Neural cell (in vitro differentiated cells): ENCODE data around the gene STAC3. TPM values are rescaled to one million over a fixed set of nuclear protein-coding genes. Genes with fewer than 3 reads are reported as not detected.

Source experiments
- H2AFZ ChIP-seq: fragments of 200-600, 300-800 bp; sonication (generic), shearing (Covaris generic); 2 replicates; pipeline ENCODE4 v1.6.0; 2014; ENCODE audit warnings: low read depth, mild to moderate bottlenecking, antibody characterized with exemption, low read length, moderate library complexity
- H3F3A ChIP-seq: fragments of 200-600 bp; shearing (Covaris generic); 2 replicates; pipeline ENCODE4 v1.6.1; 2016; ENCODE audit warnings: mild to moderate bottlenecking, moderate library complexity, mixed read lengths, antibody characterized with exemption, low read length; ENCODE audit not compliant: insufficient read depth, poor library complexity, severe bottlenecking
- H3K27ac ChIP-seq: fragments of 200-600, 300-800 bp; sonication (generic), shearing (Covaris generic); 2 replicates; pipeline ENCODE4 v1.5.1; 2014; ENCODE audit warnings: mild to moderate bottlenecking, low read length, moderate library complexity
- H3K27me3 ChIP-seq: fragments of 300-800, 200-600 bp; sonication (generic), shearing (Covaris generic); 2 replicates; pipeline ENCODE4 v1.6.0; 2014; ENCODE audit warnings: mild to moderate bottlenecking, low read depth, low read length, moderate library complexity; ENCODE audit not compliant: insufficient read depth
- H3K36me3 ChIP-seq: fragments of 300-800, 200-600 bp; sonication (generic), shearing (Covaris generic); 2 replicates; pipeline ENCODE4 v1.5.1; 2014; ENCODE audit warnings: mild to moderate bottlenecking, antibody characterized with exemption, low read length, moderate library complexity; ENCODE audit not compliant: insufficient read depth
- H3K4me2 ChIP-seq: fragments of 300-800, 200-600 bp; sonication (generic), shearing (Covaris generic); 2 replicates; pipeline ENCODE4 v1.6.0; 2014; ENCODE audit warnings: mild to moderate bottlenecking, low read length
- H3K4me3 ChIP-seq: fragments of 300-800, 200-600 bp; sonication (generic), shearing (Covaris generic); 2 replicates; pipeline ENCODE4 v1.5.1; 2014; ENCODE audit warnings: mild to moderate bottlenecking, low read length, moderate library complexity
- H3K79me2 ChIP-seq: fragments of 200-600 bp; shearing (Covaris generic); replicated peaks from 2 replicates; pipeline ENCODE4 v1.6.0; 2014; ENCODE audit warnings: mild to moderate bottlenecking, low read length, moderate library complexity; ENCODE audit not compliant: insufficient read depth
- H3K9ac ChIP-seq: fragments of 300-800, 200-600 bp; sonication (generic), shearing (Covaris generic); 2 replicates; pipeline ENCODE4 v1.6.1; 2016; ENCODE audit warnings: mild to moderate bottlenecking, low read length, mixed read lengths
- H3K9me2 ChIP-seq: fragments of 200-600 bp; shearing (Covaris generic); 2 replicates; pipeline ENCODE4 v1.6.1; 2016; ENCODE audit warnings: mild to moderate bottlenecking, low read length, mixed read lengths; ENCODE audit not compliant: insufficient read depth
- H3K9me3 ChIP-seq: fragments of 200-600, 300-800 bp; sonication (generic), shearing (Covaris generic); 2 replicates; pipeline ENCODE4 v1.6.1; 2016; ENCODE audit warnings: mild to moderate bottlenecking, mixed run types, low read length, moderate library complexity, mixed read lengths
- H4K20me1 ChIP-seq: fragments of 200-600 bp; shearing (Covaris generic); 2 replicates; pipeline ENCODE4 v1.6.1; 2016; ENCODE audit warnings: mild to moderate bottlenecking, mixed run types; ENCODE audit not compliant: insufficient read depth
- EP300 ChIP-seq: fragments of 450-650 bp; conservative IDR thresholded peaks from 2 replicates; pipeline ENCODE4 v1.6.1; 2014; ENCODE audit warnings: antibody characterized with exemption, mild to moderate bottlenecking, moderate library complexity; ENCODE audit not compliant: poor library complexity, severe bottlenecking
- EZH2 ChIP-seq: fragments of 200-600, 300-800 bp; shearing (Covaris generic), sonication (generic); IDR thresholded peaks from 2 replicates; pipeline ENCODE4 v1.6.1; 2014; ENCODE audit warnings: antibody characterized with exemption, low read length, borderline replicate concordance, mild to moderate bottlenecking; ENCODE audit not compliant: insufficient read depth, poor library complexity, severe bottlenecking
- MXI1 ChIP-seq: fragments of 450-650 bp; conservative IDR thresholded peaks from 2 replicates; pipeline ENCODE4 v1.6.1; 2014; ENCODE audit warnings: antibody characterized with exemption, mild to moderate bottlenecking; ENCODE audit not compliant: poor library complexity, severe bottlenecking
- POLR2AphosphoS5 ChIP-seq: IDR thresholded peaks from 2 replicates; pipeline ENCODE4 v1.6.1; 2012
- RAD21 ChIP-seq: fragments of 450-650 bp; conservative IDR thresholded peaks from 2 replicates; pipeline ENCODE4 v1.6.1; 2014; ENCODE audit warnings: antibody characterized with exemption, mild to moderate bottlenecking, moderate library complexity
- REST ChIP-seq: IDR thresholded peaks from 2 replicates; pipeline ENCODE4 v1.6.1; 2012; ENCODE audit warnings: borderline replicate concordance
- SMC3 ChIP-seq: fragments of 450-650 bp; conservative IDR thresholded peaks from 2 replicates; pipeline ENCODE4 v1.6.1; 2014; ENCODE audit warnings: antibody characterized with exemption, mild to moderate bottlenecking, moderate library complexity; ENCODE audit not compliant: poor library complexity
- TAF1 ChIP-seq: IDR thresholded peaks from 2 replicates; pipeline ENCODE4 v1.6.1; 2012; ENCODE audit warnings: low read depth
- polyA plus RNA-seq: library from polyadenylated mRNA; depleted of rRNA; stranded (reverse); fragments of >200 nt; gene quantifications from 2 replicates; pipeline ENCODE4 v1.2.3, GENCODE V29; 2014
- TF ChIP-seq, protein P1 (sequence below): fragments of 450-650 bp; IDR thresholded peaks from 2 replicates; pipeline ENCODE4 v1.5.1; 2014; ENCODE audit warnings: antibody characterized with exemption, mild to moderate bottlenecking, moderate library complexity; ENCODE audit not compliant: poor library complexity, severe bottlenecking

Gene STAC3
- polyA plus RNA-seq, 1 donor from 2014 or later, result 1.3 TPM

- H3K9ac ChIP-seq, result no peak overlapping the region
- H2AFZ ChIP-seq, result no peak overlapping the region
- TF ChIP-seq, protein P1, sequence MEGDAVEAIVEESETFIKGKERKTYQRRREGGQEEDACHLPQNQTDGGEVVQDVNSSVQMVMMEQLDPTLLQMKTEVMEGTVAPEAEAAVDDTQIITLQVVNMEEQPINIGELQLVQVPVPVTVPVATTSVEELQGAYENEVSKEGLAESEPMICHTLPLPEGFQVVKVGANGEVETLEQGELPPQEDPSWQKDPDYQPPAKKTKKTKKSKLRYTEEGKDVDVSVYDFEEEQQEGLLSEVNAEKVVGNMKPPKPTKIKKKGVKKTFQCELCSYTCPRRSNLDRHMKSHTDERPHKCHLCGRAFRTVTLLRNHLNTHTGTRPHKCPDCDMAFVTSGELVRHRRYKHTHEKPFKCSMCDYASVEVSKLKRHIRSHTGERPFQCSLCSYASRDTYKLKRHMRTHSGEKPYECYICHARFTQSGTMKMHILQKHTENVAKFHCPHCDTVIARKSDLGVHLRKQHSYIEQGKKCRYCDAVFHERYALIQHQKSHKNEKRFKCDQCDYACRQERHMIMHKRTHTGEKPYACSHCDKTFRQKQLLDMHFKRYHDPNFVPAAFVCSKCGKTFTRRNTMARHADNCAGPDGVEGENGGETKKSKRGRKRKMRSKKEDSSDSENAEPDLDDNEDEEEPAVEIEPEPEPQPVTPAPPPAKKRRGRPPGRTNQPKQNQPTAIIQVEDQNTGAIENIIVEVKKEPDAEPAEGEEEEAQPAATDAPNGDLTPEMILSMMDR, result no peak
- H3K4me3 ChIP-seq, result no peak overlapping the region
- H3K9me2 ChIP-seq, result no peaks in the 10 kb centered on the region
- no peaks in the 10 kb centered on the region for H3F3A ChIP-seq
- peaks cover 62% of the 10 kb centered on the region for H3K27me3 ChIP-seq
- H3K4me2 ChIP-seq, result no peak overlapping the region
- H3K36me3 ChIP-seq, result no peaks in the 10 kb centered on the region
- no peaks in the 10 kb centered on the region for H4K20me1 ChIP-seq
- no peaks in the 10 kb centered on the region for H3K9me3 ChIP-seq
- no peaks in the 10 kb centered on the region for H3K79me2 ChIP-seq
- no peak overlapping the region for H3K27ac ChIP-seq
Measured at GRCh38 chr12:57226588-57227314, 24.2 kb downstream of the STAC3 start.

GRCh38 chr12:57225680-57226210 is 25.2 kb downstream of the STAC3 start:
- no peaks in the 10 kb centered on the region for H3K9me2 ChIP-seq
- no peak overlapping the region for H3K9ac ChIP-seq
- no peaks in the 10 kb centered on the region for H3K79me2 ChIP-seq
- H3K36me3 ChIP-seq, result no peaks in the 10 kb centered on the region
- no peaks in the 10 kb centered on the region for H3F3A ChIP-seq
- no peak overlapping the region for H2AFZ ChIP-seq
- H3K4me2 ChIP-seq, result no peak overlapping the region
- H3K9me3 ChIP-seq, result no peaks in the 10 kb centered on the region
- H3K27ac ChIP-seq, result no peak overlapping the region
- H3K27me3 ChIP-seq, result peaks cover 72% of the 10 kb centered on the region
- no peak overlapping the region for H3K4me3 ChIP-seq
- TF ChIP-seq RAD21 (no peak), SMC3 (no peak), MXI1 (no peak), EZH2 (no peak), EP300 (no peak), POLR2AphosphoS5 (no peak), TAF1 (no peak), REST (no peak)
- TF ChIP-seq, protein P1, result no peak
- no peaks in the 10 kb centered on the region for H4K20me1 ChIP-seq
